NB4 (cell line): ENCODE results near the gene TRIM38.

Experiments
- DNase-seq: peaks from one replicate; pipeline ENCODE4 v3.0.0; 2010; ENCODE audit warnings: low read depth
- H3K4me3 ChIP-seq: one replicate; pipeline ENCODE4 v1.5.1; 2011; ENCODE audit warnings: mild to moderate bottlenecking, low read depth, low read length, moderate library complexity
- CTCF ChIP-seq: IDR thresholded peaks from one replicate; pipeline ENCODE4 v1.5.1; 2012; ENCODE audit warnings: low read depth, low read length
- MAX ChIP-seq: IDR thresholded peaks from 2 replicates; pipeline ENCODE4 v1.6.1; 2011; ENCODE audit warnings: low read depth, low read length
- MYC ChIP-seq: IDR thresholded peaks from 2 replicates; pipeline ENCODE4 v1.6.1; 2011; ENCODE audit warnings: low read depth, low read length
- POLR2A ChIP-seq: IDR thresholded peaks from 2 replicates; pipeline ENCODE4 v1.6.1; 2011; ENCODE audit warnings: mild to moderate bottlenecking; ENCODE audit not compliant: insufficient read length; ENCODE audit errors: extremely low read depth

Gene TRIM38

GRCh38 chr6:26029857-26030653, 67.5 kb downstream of the TRIM38 start:
- H3K4me3 ChIP-seq = peak overlapping the region; percentile 77

GRCh38 chr6:26030716-26031115, 68.1 kb downstream of the TRIM38 start:
- peak; percentile 49 for DNase-seq
- H3K4me3 ChIP-seq = peak overlapping the region; percentile 77
- TF ChIP-seq MAX (no peak), POLR2A (no peak)

More at GRCh38 chr6:26029857-26030653, 67.5 kb downstream of the TRIM38 start:
- TF ChIP-seq MYC (no peak), CTCF (no peak), POLR2A (no peak), MAX (no peak)
- no peak for DNase-seq

GRCh38 chr6:26031151-26031594, 68.6 kb downstream of the TRIM38 start:
- TF ChIP-seq MYC (no peak), POLR2A (no peak), MAX (no peak), CTCF (no peak)
- peak overlapping the region; percentile 77 for H3K4me3 ChIP-seq
- DNase-seq = no peak

- TF ChIP-seq CTCF (no peak), POLR2A (peak; percentile 99), MYC (peak; percentile 76), MAX (peak; percentile 37; the same call in 1 of the 2 replicates)
- peak overlapping the region; percentile 79 for H3K4me3 ChIP-seq
- peak; percentile 99 for DNase-seq
Measured at GRCh38 chr6:26031595-26032339, 69.2 kb downstream of the TRIM38 start.

GRCh38 chr6:26032340-26033084, 69.9 kb downstream of the TRIM38 start:
- TF ChIP-seq CTCF (no peak), MYC (no peak), MAX (no peak; the same call in 1 of the 2 replicates), POLR2A (no peak)
- DNase-seq = peak; percentile 73
- H3K4me3 ChIP-seq = peak overlapping the region; percentile 79
